IMR-90 (cell line): ENCODE data around the gene TSPAN4. TPM values are rescaled to one million over a fixed set of nuclear protein-coding genes. Genes with fewer than 3 reads are reported as not detected.

Experiments used
- ATAC-seq: fragments of 200-7000 bp; cut with Tn5 transposase; 2 replicates; pipeline ENCODE4 v1.9.1; 2020; ENCODE audit warnings: low read depth, mild to moderate bottlenecking, moderate library complexity
- BruUV-seq: library from RNA; stranded (reverse); fragments of 400-500 nt; replicated peaks from 2 replicates; lab custom pipeline; 2021; lab: Mats Ljungman, UMichigan
- CTCF ChIA-PET: fragments of 300-600 bp; formaldehyde crosslinking; extraction: SDS; loops from one replicate; lab custom pipeline; 2021; ENCODE audit warnings: antibody characterized with exemption; lab: Yijun Ruan, JAX
- POLR2A ChIA-PET: fragments of 300-600 bp; sonication (Branson Sonifier 250); formaldehyde crosslinking; loops from one replicate; lab custom pipeline; 2022; ENCODE audit warnings: antibody characterized with exemption; ENCODE audit not compliant: unreplicated experiment; lab: Charles Lee
- DNase-seq: peaks from one replicate; pipeline ENCODE4 v3.0.0; 2013
- H2AFZ ChIP-seq: replicated peaks from 2 replicates; pipeline ENCODE3; 2013; ENCODE audit warnings: low read length, mild to moderate bottlenecking; ENCODE audit not compliant: poor library complexity
- H2AK5ac ChIP-seq: 2 replicates; pipeline ENCODE4 v1.6.1; 2013; ENCODE audit warnings: low read depth, low read length, inconsistent platforms
- H2AK9ac ChIP-seq: replicated peaks from 2 replicates; pipeline ENCODE3; 2013; ENCODE audit warnings: mild to moderate bottlenecking, low read depth, low read length, moderate library complexity; ENCODE audit not compliant: poor library complexity
- H2BK120ac ChIP-seq: 2 replicates; pipeline ENCODE4 v1.6.1; 2013; ENCODE audit warnings: low read depth, low read length, inconsistent platforms
- H2BK15ac ChIP-seq: 3 replicates; pipeline ENCODE4 v1.6.1; 2013; ENCODE audit warnings: low read depth, low read length, inconsistent platforms
- H2BK20ac ChIP-seq: 2 replicates; pipeline ENCODE4 v1.6.1; 2013; ENCODE audit warnings: low read depth, mild to moderate bottlenecking, inconsistent platforms, low read length, moderate library complexity
- H2BK5ac ChIP-seq: 2 replicates; pipeline ENCODE4 v1.6.1; 2013; ENCODE audit warnings: mild to moderate bottlenecking, low read depth, low read length, inconsistent platforms; ENCODE audit not compliant: poor library complexity, severe bottlenecking
- H3K14ac ChIP-seq: replicated peaks from 2 replicates; pipeline ENCODE4 v1.6.1; 2013; ENCODE audit warnings: low read depth, low read length, inconsistent platforms
- H3K18ac ChIP-seq: 2 replicates; pipeline ENCODE4 v1.6.1; 2013; ENCODE audit warnings: low read depth, low read length, control low read depth
- H3K23ac ChIP-seq: 2 replicates; pipeline ENCODE4 v1.6.1; 2013; ENCODE audit warnings: low read depth, low read length, inconsistent platforms
- H3K27ac ChIP-seq: 2 replicates; pipeline ENCODE4 v1.5.1; 2013; ENCODE audit warnings: mild to moderate bottlenecking, control low read depth, low read length; ENCODE audit not compliant: insufficient read depth
- H3K27me3 ChIP-seq: 2 replicates; pipeline ENCODE4 v1.6.1; 2013; ENCODE audit warnings: low read length; ENCODE audit not compliant: control insufficient read depth, insufficient read depth
- H3K36me3 ChIP-seq: 2 replicates; pipeline ENCODE4 v1.6.1; 2013; ENCODE audit warnings: low read length, mixed read lengths; ENCODE audit not compliant: control insufficient read depth, insufficient read depth
- H3K4ac ChIP-seq: 2 replicates; pipeline ENCODE4 v1.6.1; 2013; ENCODE audit warnings: low read depth, low read length, inconsistent platforms
- H3K4me1 ChIP-seq: 2 replicates; pipeline ENCODE4 v1.6.1; 2013; ENCODE audit warnings: low read length, mixed read lengths; ENCODE audit not compliant: control insufficient read depth, insufficient read depth
- H3K4me2 ChIP-seq: 2 replicates; pipeline ENCODE4 v1.6.1; 2013; ENCODE audit warnings: low read depth, mild to moderate bottlenecking, control low read depth, low read length, moderate library complexity
- H3K4me3 ChIP-seq: 2 replicates; pipeline ENCODE4 v1.5.1; 2013; ENCODE audit warnings: low read depth, mild to moderate bottlenecking, control low read depth, low read length, moderate library complexity; ENCODE audit not compliant: insufficient read depth
- H3K56ac ChIP-seq: 2 replicates; pipeline ENCODE4 v1.6.1; 2013; ENCODE audit warnings: low read length, inconsistent platforms; ENCODE audit not compliant: insufficient read depth; ENCODE audit errors: extremely low read depth
- H3K79me1 ChIP-seq, 2 experiments: 2 replicates each; pipeline ENCODE4 v1.6.1; 2013; ENCODE audit warnings: low read length in 2 of 2, inconsistent platforms in 1 of 2, low read depth in 1 of 2
- H3K9ac ChIP-seq: 2 replicates; pipeline ENCODE4 v1.6.1; 2013; ENCODE audit warnings: low read depth, low read length, control low read depth
- H3K9me1 ChIP-seq: 2 replicates; pipeline ENCODE4 v1.6.1; 2013; ENCODE audit warnings: low read length, inconsistent platforms; ENCODE audit not compliant: insufficient read depth
- H3K9me3 ChIP-seq: 2 replicates; pipeline ENCODE4 v1.6.1; 2013; ENCODE audit warnings: low read length; ENCODE audit not compliant: control insufficient read depth, insufficient read depth
- H4K20me1 ChIP-seq: 2 replicates; pipeline ENCODE4 v1.6.1; 2013; ENCODE audit warnings: low read length, inconsistent platforms; ENCODE audit not compliant: insufficient read depth
- H4K5ac ChIP-seq: 2 replicates; pipeline ENCODE4 v1.6.1; 2013; ENCODE audit warnings: mild to moderate bottlenecking, low read depth, low read length, control low read depth
- H4K8ac ChIP-seq, 2 experiments: 2 replicates each; pipeline ENCODE4 v1.6.1; 2013; ENCODE audit warnings: low read depth in 2 of 2, low read length in 2 of 2, control low read depth in 1 of 2, inconsistent platforms in 1 of 2
- H4K91ac ChIP-seq: 2 replicates; pipeline ENCODE4 v1.6.1; 2013; ENCODE audit warnings: low read depth, low read length, inconsistent platforms; ENCODE audit not compliant: insufficient read depth
- BHLHE40 ChIP-seq: fragments of 150-350 bp; IDR thresholded peaks from 2 replicates; pipeline ENCODE4 v1.6.1; 2016; ENCODE audit warnings: mild to moderate bottlenecking, low read depth, low read length
- CEBPB ChIP-seq: IDR thresholded peaks from 2 replicates; pipeline ENCODE4 v1.6.1; 2012; ENCODE audit warnings: low read depth, low read length, improper control_type of control experiment
- CHD1 ChIP-seq: IDR thresholded peaks from 2 replicates; pipeline ENCODE4 v1.6.1; 2012; ENCODE audit warnings: low read depth, low read length, improper control_type of control experiment
- CTCF ChIP-seq: conservative IDR thresholded peaks from 2 replicates; pipeline ENCODE4 v1.5.1; 2012; ENCODE audit warnings: mild to moderate bottlenecking, low read depth, low read length, improper control_type of control experiment
- ELK1 ChIP-seq: fragments of 150-350 bp; IDR thresholded peaks from 2 replicates; pipeline ENCODE4 v1.6.1; 2016; ENCODE audit warnings: low read depth, mild to moderate bottlenecking, low read length, moderate library complexity, borderline replicate concordance
- FOS ChIP-seq: fragments of 150-350 bp; IDR thresholded peaks from 2 replicates; pipeline ENCODE4 v1.6.1; 2016; ENCODE audit warnings: low read depth, low read length
- MAFK ChIP-seq: IDR thresholded peaks from 2 replicates; pipeline ENCODE4 v1.6.1; 2012; ENCODE audit warnings: low read depth, low read length, improper control_type of control experiment
- MAZ ChIP-seq: IDR thresholded peaks from 2 replicates; pipeline ENCODE4 v1.6.1; 2012; ENCODE audit warnings: low read depth, mild to moderate bottlenecking, low read length, improper control_type of control experiment, moderate library complexity, borderline replicate concordance
- MXI1 ChIP-seq: IDR thresholded peaks from 2 replicates; pipeline ENCODE4 v1.6.1; 2012; ENCODE audit warnings: low read depth, mild to moderate bottlenecking, low read length, moderate library complexity, borderline replicate concordance
- NFE2L2 ChIP-seq: fragments of 150-350 bp; IDR thresholded peaks from 2 replicates; pipeline ENCODE4 v1.6.1; 2016; ENCODE audit warnings: low read depth, mild to moderate bottlenecking, low read length
- POLR2A ChIP-seq: IDR thresholded peaks from 2 replicates; pipeline ENCODE4 v1.6.1; 2012; ENCODE audit warnings: mild to moderate bottlenecking, low read depth, low read length
- RFX5 ChIP-seq: IDR thresholded peaks from 2 replicates; pipeline ENCODE4 v1.8.0; 2012; ENCODE audit warnings: low read depth, mild to moderate bottlenecking, low read length, moderate library complexity
- SMC3 ChIP-seq: fragments of 150-350 bp; IDR thresholded peaks from 2 replicates; pipeline ENCODE4 v1.6.1; 2016; ENCODE audit warnings: low read depth, mild to moderate bottlenecking, antibody characterized with exemption, low read length, moderate library complexity
- USF2 ChIP-seq: fragments of 150-350 bp; IDR thresholded peaks from 2 replicates; pipeline ENCODE4 v1.6.1; 2017; ENCODE audit warnings: mild to moderate bottlenecking, antibody characterized with exemption, low read length, low read depth
- WGBS, 2 experiments: methylation state at CpG; one replicate each; pipeline versions ENCODE4 v1.1.5 to v1.1.7; 2013; ENCODE audit warnings: missing lambda C conversion rate in 2 of 2; ENCODE audit not compliant: insufficient read length in 1 of 2; ENCODE audit errors: extremely low coverage in 2 of 2; 5-methylcytosine and 5-hydroxymethylcytosine counted together
- dilution Hi-C: fragments of 300-500 bp; cut with HindIII; formaldehyde crosslinking; loops from one replicate; pipeline ENCODE4 v1.14.3; 2018; ENCODE audit warnings: low sequenced_read_pairs; ENCODE audit not compliant: unreplicated experiment
- in situ Hi-C: fragments of 300-500 bp; cut with MboI; formaldehyde crosslinking; loops from 3 replicates; pipeline ENCODE4 v1.14.3; 2019; ENCODE audit warnings: low sequenced_read_pairs, inconsistent platforms, mixed read lengths
- intact Hi-C: fragments of 100-400 bp; cut with micrococcal nuclease; formaldehyde crosslinking; loops from 2 replicates; pipeline ENCODE4 v1.10.0; 2022
- polyA plus RNA-seq, 3 experiments: library from polyadenylated mRNA; depleted of rRNA; stranded (reverse); fragments of >200 nt; gene quantifications; 2 replicates each; pipeline ENCODE4 v1.2.3, GENCODE V29; 2012; ENCODE audit warnings: low replicate concordance in 1 of 3
- total RNA-seq: library from RNA; depleted of rRNA; stranded (reverse); fragments of >200 nt; gene quantifications from 2 replicates; pipeline ENCODE4 v1.2.3, GENCODE V29; 2012

The TSPAN4 gene
- total and polyA plus RNA-seq, 2 of the 4 experiments (the other 2 are of a cell fraction), result 161 to 293 TPM

- peak within 1 kb of the TSS; percentile 59 to 83; a peak in 2 of 4 replicates for H4K8ac ChIP-seq
- peak within 1 kb of the TSS; percentile 6; the same call in 1 of the 2 replicates for H3K14ac ChIP-seq
- H3K4me2 ChIP-seq, result peak within 1 kb of the TSS; percentile 82
- peaks cover 13% of the 10 kb centered on the region for H3K9me1 ChIP-seq
- ChIA-PET POLR2A (interaction anchor here (0.5 to 1.8 kb wide), 10 partner anchors 9 to 155 kb away, joined by 4 to 13 read pairs (median 4); partner anchors contain the start of genes CRACR2B, PIDD1 and RPLP2), CTCF (no interaction called here)
- H2BK5ac ChIP-seq, result peak within 1 kb of the TSS; percentile 73
- H3K36me3 ChIP-seq, result peaks cover 16% of the 10 kb centered on the region
- no peak within 1 kb of the TSS for H3K23ac ChIP-seq
- H3K9me3 ChIP-seq, result no peaks in the 10 kb centered on the region
- H4K91ac ChIP-seq, result peak within 1 kb of the TSS; percentile 76
- H2BK15ac ChIP-seq, result peak within 1 kb of the TSS; percentile 13; the same call in 1 of the 3 replicates
- in situ Hi-C loops, result no loop called here
- intact Hi-C loops, result no loop called here
- peaks cover 21% of the 10 kb centered on the region for H3K4me1 ChIP-seq
- peak within 1 kb of the TSS; percentile 24; the same call in 1 of the 2 replicates for H3K18ac ChIP-seq
- WGBS, 2 experiments, result 33% methylated on average over 1 of the region's 20 CpGs; no CpG with 5 or more reads in 1 of the 2 experiments
- no peak within 1 kb of the TSS for H2BK20ac ChIP-seq
- peak within 1 kb of the TSS; percentile 37 for H3K4ac ChIP-seq
- no TSS peak for BruUV-seq
- peak within 1 kb of the TSS; percentile 43; the same call in 1 of the 2 replicates for H2AK5ac ChIP-seq
- H2AFZ ChIP-seq, result peak within 1 kb of the TSS; percentile 95
- H3K79me1 ChIP-seq, result peaks cover 22 to 32% of the 10 kb centered on the region in 2 experiments
- DNase-seq, result no peak
- peak; percentile 3 for ATAC-seq
- H4K20me1 ChIP-seq, result peaks cover 30% of the 10 kb centered on the region
- no peak within 1 kb of the TSS for H3K56ac ChIP-seq
- peak within 1 kb of the TSS; percentile 67 for H3K27ac ChIP-seq
- peak within 1 kb of the TSS; percentile 78 for H3K9ac ChIP-seq
- H4K5ac ChIP-seq, result peak within 1 kb of the TSS; percentile 62
- dilution Hi-C loops, result no loop called here
- H3K27me3 ChIP-seq, result no peaks in the 10 kb centered on the region
- H2AK9ac ChIP-seq, result peak within 1 kb of the TSS; percentile 94
- peak within 1 kb of the TSS; percentile 87 for H3K4me3 ChIP-seq
- peak within 1 kb of the TSS; percentile 41; the same call in 1 of the 2 replicates for H2BK120ac ChIP-seq
- TF ChIP-seq USF2 (no peak), RFX5 (no peak), BHLHE40 (no peak), CTCF (no peak), MAZ (peak; percentile 8; the same call in 1 of the 2 replicates), MAFK (no peak), ELK1 (no peak), NFE2L2 (no peak), SMC3 (no peak), CHD1 (no peak), CEBPB (peak; percentile 75), FOS (no peak), POLR2A (no peak), MXI1 (no peak)
Measured at GRCh38 chr11:818396-819128, 24.1 kb upstream of the TSPAN4 start, which contains the start of gene PNPLA2. Gene PNPLA2 (plus strand): TSS chr11:818914. CDS start chr11:819719, 805 bp downstream.
